Activated T-helper 9 cell treated with anti-CD3 and anti-CD28 coated beads, Interleukin-2, amount 50 U/mL, for 16 hours (primary cell): ENCODE measurements around the gene C10orf105.

Experiments used
- DNase-seq: peaks from one replicate; pipeline ENCODE4 v3.0.0-alpha.2; 2020; ENCODE audit warnings: low read depth

C10orf105 gene

DNA sequence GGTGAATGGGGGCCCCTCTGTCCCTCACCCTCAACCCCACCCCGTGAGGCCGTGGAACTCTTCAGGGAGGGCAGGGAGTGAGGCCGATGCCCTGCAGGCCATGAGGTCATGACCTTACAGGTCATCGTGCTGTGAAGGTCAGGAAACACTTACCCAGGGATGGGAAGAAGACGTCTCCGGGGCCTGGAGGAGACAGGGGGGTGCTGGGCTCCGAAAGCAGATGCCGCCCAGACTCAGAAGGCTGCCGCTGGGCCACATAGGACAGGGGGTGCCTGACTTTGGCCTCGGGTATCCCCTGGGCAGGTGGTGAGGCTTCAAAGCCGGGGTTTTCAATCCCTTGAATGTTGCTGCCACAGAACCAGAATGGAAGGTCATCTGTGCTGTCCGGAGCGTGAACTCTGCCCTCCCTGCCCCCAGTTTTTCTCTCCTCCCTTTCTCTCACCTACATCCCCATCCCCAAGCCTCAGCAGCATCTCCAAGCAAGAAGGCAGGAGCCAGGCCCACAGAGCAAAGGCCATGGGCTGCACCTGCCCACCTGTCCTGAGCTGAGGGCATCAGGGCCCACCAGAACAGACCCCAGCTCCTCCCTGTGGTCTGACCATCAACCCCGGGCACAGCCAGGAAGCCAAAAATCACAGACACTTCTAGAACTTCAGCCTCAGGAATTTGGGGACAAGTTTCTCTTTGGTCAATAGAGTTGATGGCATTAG is 32.1 kb upstream of the C10orf105 start:
- no peak for DNase-seq

DNA sequence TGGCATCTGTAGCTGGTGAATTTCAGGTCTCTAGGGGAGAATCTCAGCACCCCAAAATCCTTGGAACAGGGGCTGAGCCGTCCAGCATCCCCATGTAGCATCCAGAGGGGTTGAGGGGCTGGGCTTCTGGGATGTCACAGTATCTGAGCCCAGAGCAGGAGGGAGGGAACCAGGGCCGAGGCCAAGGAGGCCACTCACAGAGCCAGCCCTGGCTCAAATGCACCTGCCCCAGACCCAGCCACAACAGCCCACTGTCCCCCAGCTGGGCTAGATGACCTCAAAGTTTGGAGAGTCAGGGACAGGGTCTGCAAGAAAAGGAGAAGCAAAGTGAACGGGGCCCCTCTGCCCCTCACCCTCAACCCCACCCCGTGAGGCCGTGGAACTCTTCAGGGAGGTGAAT is 31.4 kb upstream of the C10orf105 start:
- DNase-seq: no peak

DNA sequence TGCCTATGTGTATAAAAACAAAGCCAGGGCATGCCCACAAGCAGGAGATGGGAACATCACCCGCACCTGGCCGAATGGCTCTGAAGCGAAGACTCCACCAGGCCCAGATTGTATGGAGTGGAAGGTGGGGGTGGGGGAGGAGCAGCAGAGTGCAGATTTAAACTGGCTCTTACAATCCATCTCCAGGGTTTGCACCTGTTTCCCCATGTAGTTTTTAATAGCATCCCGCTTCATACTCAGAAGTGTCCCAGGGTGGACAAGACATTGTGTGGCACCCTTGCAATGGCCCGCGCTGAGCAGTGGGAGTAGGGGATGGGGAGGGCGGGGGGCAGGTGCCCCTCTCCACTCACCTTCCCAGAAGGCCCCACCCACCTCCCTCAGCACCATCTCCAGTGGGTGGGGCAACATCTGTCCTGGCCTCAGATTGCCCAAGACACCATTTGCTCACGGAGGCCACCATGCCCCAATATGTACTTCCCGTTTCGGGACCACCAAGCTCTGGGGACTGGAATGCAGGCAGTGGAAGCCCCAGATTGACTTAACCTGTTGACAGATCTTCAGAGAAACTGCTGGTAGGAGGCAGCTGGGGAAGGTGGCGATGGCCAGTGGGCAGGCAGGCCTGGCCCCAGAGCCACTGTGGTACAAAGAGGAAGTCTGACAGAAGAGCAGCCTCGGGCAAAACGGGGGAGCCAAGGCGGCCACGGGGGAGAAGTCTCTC is 30.7 kb upstream of the C10orf105 start:
- no peak for DNase-seq

DNA sequence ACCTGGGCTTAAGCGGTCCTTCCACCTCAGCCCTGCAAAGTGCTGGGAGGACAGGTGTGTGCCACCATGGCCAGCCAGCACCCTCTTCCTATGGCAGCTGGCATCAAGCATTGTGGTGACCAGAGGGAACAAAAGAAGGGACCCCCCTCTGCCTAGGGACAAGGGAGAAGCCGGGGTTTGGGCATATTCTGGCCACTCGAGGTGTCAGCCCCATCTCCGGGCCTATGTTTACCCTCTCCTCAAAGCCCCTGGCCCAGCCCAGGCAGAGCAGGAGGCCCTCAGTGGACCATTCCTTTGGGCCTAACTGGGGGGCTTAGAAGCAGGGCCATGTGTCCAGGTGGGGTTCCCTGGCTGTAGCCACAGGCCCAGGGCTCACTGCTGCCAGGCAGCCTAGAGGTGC is 29.8 kb upstream of the C10orf105 start:
- no peak for DNase-seq

DNA sequence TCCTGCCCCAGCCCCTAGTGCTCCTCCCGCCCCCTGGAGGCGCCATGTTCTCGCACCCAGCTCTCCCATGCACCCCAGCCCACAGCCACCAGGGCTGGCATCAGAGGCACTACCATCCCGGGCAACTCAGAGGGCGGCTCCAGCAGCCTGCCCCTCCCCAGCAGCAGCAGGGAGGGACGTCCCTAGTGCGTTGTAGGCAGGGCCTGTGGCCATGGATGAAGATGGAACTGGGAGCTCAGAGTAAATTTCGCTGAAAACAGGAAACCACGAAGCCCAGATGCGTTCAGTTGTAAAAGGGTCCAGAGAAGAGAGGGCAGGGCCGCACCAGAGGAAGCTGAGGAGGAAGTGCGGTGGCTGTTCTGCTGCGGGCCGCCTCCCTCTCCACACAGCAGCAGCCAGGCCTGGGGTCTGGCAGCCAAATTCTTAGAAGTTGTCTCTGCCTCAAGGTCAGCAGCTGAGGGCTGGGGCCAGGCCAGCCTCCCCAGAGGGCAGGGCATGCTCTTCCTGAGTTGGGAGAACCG is 29.2 kb upstream of the C10orf105 start:
- peak; percentile 44 for DNase-seq

DNA sequence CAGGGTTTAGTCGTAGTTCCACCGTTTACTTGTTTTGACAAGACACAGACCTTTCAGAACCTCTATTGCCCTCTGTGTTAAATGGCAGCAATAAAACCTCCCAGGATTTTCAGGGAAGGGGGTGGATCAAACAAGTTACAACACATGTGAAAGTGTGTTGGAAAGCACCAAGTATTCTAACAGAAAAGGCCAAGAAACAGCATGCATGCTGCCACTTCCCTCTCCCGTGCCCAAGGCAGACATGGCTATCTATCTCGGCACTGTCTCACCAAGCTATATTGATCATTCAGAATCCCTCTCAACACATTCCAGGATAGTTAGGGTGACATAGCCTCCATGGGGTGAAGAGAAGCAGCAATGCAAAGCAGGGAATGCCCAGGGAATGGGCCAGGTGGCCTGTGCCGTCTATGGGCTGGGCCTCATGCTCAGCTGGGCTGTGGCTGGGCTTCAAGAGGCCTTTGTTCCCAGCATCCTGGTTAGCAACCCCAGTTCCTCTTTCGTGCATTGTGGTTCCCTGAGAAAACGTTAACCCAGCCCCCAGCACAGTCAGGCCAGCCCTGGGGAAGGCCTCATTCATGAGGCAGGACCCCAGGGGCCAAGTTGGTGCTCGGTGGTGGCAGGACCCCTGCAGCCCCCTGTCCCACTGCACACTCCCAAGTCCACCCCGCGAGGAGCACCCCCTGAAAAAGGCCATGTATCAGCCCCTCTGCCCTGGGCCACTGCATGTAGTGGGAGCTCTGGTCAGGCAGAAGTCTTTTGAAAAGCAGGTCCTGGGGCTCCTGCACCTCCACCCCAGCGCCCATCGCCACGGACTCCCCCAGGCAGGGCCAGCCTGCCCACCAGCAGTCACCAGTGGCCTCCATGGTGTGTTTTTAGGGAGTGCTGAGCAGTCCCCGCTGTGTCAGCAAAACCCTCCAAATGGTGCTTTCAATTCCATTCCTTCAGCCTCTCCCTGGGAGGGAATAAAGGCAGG is 28.3 kb upstream of the C10orf105 start:
- DNase-seq: no peak

DNA sequence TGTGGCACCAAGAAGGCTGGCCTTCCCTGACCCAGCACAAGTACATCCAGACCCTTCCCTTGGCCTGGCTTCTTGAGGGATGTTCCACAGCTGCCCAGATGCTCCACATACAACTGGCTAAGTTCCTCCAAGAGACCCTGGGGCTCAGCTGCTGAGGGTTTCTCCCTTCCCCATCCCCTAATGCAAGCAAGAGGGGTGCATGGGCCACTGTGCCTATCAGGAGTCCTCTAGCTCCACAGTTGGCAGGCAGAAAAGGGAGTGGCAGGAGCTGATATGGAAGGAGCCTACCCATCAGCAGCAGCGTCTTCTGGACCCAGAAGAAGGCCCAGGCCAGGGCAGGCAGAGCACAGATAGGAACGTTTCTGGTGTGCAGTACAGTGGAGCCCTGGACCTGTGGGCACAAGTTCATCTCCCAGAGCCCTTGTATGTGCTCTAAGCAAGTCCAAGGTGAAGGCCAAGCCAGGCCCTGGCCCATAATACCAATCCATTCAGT is 27.5 kb upstream of the C10orf105 start:
- DNase-seq: no peak

DNA sequence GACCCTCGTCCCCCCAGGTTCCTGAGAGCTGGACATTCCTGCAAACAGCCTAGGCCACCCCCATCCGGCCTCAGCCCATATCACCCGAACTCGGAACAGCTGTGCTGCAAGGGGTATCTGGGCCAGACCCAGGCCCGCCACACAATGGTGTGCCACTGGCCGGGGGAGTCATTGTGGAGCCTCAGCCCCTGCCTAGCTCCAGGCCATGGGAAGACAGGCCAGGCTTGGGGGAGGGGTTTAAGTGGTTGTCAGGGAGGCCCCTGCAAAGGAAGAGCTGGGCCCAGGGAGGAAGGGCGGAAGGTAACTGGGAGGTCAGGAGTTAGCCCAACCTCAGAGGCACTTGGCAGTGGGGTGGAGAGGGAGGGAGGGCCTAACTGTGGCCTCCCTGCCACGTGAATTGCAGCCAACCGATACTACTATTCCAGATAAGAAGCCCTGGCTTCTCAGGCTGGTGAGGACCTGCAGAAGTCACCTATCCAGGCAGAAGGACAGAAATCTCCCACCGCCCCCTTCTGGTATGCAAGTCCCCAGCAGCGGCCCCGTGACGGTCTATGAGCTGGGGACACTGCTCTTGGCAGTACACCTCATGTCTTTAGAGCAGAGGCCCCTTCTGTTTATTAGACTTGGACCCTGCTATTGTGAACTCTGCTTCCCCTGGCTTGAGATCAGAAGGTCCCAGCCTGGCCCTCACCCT is 26.9 kb upstream of the C10orf105 start:
- DNase-seq: no peak

DNA sequence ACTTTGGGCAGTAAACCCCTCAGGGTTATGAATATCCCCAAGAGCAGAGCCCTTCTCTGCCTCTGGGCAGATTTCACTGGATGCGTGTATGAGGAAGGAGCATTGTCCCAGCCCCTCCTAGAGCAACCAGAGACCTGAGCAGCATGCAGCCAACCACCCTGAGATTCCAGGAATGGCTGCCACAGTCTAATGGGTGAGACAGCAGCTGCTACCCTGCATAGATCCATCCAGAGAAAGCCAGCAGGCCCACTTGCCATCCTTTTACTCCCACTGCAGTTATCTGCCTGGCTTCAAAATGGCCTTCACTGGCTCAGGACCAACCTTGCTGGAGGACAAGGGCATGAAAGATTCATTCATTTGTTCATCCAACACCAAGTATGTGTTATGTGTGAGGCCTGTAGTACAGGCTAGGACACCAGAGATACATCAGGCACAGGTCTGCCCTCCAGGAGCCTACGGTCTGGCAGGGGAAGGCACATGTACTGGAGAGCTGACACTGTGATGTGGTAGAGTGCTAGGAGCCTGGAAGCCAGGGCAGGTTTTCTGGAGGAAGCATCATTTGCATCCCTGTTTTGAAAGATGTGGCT is 26.2 kb upstream of the C10orf105 start:
- no peak for DNase-seq

DNA sequence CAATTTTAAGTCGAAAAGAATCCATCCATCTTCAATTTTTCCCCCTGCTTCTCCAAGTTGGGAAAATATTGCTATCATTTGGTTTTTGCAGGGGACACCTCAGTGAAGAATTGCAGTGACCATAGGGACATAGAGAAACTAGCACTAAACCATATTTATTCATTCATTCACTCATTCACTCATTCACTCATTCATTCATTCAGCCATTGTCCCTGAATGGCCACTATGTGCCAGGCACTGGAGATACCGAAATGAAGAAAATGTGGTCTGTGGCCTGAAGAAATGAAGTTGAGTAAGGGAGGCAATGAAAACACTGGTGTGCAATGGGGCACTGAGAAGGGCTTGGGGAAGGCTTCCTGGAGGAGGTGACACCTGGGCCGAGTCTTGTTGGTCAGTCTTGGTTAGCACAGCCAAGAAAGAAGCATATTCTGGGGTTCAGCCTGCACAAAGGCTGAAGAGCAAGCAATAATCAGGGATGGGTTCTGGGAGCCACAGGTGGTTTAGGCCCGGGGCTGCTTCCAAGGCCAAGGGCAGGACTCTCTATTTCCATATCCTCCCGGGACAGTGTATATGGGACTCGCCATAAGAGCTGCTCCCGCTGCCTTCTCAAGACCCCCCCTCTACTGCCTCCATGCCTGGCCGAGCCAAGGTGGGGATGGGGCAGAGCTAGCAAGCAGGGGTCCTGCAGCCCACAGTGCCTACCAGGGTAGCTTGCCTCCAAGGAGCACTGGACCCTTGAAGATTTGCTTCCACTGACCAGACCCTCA is 25.5 kb upstream of the C10orf105 start:
- no peak for DNase-seq

DNA sequence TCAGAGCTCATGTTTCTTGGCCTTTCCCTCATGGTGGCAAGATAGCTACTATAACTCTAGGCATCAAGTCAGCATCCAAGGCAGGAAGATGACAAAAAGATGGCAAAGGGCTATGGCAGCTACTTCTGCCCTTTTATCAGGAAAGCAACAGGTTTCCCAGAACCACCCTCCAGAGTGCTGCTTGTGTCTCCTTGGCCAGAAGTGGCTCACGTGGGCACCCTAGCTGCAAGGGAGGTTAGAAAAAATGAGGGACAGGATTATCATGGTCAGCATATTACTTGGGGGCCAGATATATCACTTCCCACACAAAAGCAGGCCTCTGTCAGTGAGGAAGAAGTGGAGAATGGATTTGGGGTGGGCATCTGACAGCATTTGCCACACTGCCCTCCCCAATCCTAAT is 24.3 kb upstream of the C10orf105 start:
- no peak for DNase-seq

DNA sequence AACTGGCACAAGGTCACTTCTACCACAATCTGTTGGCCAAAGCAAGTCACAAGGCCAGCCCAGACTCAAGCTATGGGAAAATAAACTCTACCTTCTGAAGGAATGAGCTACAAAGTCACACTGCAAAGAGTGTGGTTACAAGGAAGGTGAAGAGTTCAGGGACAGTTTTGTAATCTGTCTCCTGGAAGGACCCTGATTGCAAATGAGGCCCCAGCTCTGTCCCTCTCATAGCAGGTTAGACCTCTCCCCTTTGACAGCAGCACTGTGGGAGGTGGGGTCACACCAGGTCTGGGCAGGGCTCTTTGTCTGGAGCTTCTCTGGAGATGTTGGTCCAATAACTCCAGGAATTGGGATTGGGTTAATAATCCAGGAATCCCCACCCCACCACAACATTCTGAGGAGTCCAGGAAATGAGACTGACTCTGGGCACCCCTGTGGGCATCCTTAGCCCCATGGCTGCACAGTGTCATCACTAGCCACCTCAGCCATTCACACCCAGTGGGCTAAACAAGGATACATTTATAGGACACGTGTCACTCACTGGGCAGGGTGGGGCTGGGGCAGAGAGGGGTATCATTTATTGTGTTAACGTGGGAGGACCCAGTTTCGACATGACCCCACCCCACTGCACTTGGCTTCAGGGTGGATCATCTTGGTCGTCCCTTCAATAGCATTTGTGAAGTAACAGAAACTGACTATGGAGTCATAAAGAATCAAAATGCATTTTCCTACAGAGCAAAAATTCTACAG is 23.7 kb upstream of the C10orf105 start:
- DNase-seq: no peak

DNA sequence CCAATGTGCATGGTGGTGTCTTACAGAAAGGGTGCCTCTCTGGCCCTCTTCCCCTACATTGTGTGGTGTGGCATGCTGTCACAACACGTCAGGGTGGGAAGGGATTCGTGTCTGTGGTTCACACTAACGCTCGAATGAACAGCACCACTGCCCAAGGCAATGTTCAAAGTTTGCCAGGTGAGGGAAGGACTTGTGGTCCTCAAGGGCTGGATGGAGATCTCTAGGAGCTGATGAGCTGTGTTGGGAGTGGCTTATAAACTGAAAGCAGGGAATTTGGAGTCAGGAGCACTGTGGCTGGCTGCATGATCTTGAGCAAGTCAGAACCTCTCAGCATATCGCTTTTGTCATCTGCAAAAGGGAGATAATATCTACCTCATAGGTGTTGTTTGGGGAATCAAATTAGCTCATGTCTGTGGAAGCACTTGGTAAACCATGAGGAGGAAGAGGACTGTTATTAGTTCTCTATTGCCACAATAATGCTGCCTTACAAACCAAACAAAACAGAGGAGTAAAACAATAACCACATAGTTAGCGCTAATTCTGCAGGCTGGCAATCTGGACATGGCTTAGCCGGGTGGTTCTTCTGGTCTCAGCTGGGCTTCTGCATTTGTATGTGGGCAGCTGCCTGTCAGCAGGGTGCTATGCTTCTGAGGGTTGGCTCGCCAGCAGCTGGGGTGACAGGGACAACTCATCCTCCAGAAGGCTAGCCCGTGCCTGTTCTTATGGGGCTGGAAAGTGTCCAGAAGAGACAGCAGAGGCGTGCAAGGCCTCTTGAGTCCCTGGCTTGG is 22.9 kb upstream of the C10orf105 start:
- DNase-seq: no peak

DNA sequence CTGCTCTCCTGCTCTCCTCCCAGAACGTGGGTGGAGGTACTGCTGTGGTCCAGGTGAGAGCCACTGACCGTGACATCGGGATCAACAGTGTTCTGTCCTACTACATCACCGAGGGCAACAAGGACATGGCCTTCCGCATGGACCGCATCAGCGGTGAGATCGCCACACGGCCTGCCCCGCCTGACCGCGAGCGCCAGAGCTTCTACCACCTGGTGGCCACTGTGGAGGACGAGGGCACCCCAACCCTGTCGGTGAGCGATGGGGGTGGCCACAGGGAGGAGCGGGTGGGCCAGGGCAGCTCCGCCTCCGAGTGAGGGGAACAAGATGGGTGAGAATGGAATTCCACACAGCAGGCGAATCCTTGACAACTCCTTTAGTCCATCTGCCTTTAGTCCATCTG is 22.1 kb upstream of the C10orf105 start:
- DNase-seq: no peak

DNA sequence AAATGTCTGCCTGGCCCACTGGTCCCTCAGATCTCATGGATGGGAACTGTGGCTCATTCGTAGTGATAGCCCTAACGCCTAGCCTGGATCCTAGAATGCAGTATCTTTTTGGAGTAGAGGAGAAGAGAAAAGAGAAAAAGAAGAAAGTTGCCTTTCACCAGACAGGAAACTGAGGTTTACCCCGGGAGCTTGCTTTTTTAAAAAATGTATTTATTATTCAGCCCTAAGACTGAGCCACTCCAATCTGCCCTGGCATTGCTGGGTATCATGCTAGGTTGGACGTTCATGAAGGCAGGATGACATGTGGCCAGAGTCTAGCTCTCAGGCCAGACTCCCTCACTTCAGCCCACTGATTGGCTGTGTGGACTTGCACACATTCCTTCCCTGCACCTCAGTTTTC is 21.5 kb upstream of the C10orf105 start:
- no peak for DNase-seq

DNA sequence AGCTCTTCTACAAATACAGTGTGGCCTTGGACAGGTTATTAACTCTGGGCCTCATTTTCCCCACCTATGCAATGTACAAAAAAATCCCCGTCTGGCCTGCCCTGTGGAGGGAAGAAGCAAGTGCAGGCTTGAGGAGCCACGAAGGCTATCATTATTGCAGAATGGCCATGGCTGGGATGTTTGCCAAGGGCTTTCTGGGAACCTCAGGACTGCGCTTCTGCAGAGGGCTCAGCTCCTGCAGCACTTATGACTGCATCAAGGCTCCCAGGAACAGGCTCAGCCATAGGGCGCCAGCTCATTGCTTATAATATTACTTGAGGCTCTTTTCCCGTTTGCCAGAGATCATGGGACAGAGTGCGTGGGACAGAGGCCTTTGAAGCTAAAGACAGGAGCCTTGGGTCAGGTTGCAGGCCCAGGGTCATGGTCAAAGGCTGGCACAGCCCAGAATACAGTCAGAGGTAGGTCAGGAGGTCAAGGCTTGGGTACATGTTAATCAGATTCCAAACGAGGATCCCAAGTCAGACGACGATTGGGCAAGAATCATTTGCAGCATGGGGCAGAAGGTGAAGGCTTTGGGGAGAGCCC is 20.6 kb upstream of the C10orf105 start:
- DNase-seq: no peak

DNA sequence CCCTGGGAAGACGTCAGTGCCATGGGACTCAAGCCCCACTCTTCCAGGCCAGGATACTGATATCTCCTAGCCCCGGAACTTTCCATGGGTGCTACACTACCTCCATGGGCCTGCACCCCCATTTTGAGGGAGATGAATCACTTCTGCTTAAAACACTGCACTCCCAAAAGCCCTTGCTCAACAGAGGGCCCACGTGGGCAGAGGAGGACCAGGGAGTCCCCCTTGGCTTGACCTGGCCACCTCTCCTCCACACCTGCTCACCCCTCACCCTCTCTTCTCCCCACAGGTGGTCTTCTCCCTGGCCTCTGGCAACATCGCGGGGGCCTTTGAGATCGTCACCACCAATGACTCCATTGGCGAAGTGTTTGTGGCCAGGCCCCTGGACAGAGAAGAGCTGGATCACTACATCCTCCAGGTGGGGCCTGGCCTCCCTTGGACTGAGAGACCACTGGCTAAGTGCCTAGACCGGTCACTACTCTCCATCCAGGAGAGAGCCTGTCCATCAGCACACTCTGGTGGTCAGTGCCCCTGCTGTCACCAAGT is 19.9 kb upstream of the C10orf105 start:
- no peak for DNase-seq

DNA sequence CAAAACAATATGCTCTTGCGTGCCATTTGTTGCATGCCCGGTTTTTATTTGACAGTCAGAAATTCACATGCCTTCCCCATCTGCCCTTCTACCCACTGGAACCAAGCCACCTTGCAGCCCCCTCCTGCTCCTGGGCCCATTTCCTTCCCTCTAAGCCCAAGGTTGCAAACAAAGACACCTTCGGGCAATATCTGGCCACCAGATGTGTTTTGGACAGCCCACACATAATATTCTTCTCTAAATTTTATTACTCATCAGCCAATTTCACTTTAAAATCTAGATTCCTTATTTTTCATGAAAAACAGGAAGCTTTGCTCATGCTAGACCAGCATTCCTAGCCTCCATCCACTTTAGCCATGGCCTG is 18.2 kb upstream of the C10orf105 start:
- DNase-seq: no peak
